Activated T-helper 9 cell treated with anti-CD3 and anti-CD28 coated beads, Interleukin-2, amount 50 U/mL, for 16 hours (primary cell): ENCODE data around the gene WDR59.

Source experiments
- DNase-seq: peaks from one replicate; pipeline ENCODE4 v3.0.0-alpha.2; 2020; ENCODE audit warnings: low read depth

The WDR59 gene

DNA sequence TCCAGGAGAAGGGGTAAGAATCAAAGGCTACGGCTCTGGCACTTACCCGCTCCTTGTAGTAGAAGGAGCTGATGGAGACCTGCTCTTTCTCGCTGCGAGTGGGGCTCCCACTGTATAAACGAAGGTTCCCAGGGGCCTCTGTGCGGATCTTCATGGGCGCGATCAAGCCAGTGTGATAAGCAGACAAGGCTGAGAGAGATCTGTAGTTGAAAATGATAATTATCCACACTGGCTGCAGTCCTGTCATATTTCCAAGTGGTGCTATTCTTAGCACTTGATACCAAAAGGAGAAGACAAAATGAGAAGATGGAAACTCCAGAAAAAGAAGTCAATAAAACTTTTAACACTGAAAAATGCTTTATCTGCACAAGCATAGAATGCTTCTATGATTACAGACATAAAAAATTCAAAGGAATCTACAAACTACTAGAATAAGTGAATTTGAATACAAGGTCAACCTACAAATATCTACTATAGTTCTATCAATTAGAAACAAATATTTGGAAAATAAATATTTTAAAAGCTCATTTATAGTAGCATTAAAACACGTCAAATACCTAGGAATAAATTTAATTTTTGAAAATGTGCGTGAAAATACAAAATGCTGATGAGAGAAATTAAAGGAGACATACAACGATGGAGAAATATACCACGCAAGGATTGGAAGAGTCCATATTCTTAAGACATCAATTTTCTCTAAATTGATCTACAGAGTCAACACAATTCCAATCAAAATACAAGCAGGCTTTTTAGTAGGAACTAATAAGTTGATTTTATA lies 80.8 kb downstream of the WDR59 start:
- DNase-seq = no peak

DNA sequence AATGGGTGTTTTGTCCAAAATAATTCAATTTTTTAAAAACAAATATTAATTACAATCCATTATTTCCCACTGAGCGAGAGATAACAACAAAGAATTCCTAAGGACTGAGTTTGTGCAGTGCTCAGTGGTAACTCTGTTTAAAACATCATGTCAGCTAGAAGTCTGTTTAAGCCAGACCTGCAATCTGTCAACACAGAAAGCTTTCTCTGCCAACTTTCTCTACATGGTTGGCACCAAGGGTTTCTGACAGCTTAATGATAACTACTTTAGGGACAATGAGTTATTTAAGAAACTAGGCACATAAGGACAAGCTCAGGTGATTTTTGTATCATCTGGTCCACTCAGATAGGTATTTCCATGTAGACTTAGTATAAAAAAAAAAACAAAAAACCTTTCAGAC lies 81.8 kb downstream of the WDR59 start:
- no peak for DNase-seq

- DNase-seq = no peak
These were observed 82.8 kb downstream of the WDR59 start for GRCh38 chr16:74902161-74902560.

DNA sequence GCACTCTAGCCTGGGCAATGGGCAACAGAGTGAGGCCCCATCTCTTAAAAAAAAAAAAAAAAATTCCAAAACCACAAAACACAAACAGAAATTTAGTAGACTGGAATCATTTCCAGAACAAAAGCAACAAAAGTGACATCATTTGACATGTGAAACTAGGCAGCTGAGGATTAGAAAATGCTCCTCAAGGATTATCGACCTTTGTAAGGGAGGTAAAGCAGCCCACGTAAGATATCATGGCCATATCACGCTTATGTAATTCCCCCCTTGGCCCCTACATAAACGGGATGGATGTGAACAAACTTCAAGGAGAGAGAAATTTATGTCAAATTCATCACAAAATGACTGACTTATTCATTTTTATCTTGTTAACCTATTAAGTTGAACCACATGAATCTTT lies 83.3 kb downstream of the WDR59 start:
- no peak for DNase-seq

GRCh38 chr16:74899816-74900215 lies 85.1 kb downstream of the WDR59 start:
- DNase-seq = no peak

DNA sequence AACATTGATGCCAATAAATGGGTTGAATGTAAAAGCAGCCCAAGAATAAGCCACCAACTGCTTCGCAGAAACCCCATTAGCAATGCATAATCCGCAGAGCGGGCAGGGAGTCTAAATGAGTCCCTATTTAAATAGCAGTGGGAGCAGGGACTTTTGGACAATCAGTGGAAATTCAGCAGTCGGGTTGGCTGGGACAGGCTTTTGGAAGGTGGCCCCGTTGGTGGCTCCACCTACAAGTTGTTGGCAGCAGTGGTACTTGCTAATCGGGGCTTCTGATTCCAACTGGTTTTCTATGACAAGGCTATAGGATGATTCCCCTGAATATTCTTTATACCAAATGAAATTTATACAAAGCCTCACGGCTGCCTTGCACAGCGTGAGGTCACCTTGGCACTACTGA lies 86.3 kb downstream of the WDR59 start:
- DNase-seq = no peak

- DNase-seq = no peak
These were observed 88.2 kb downstream of the WDR59 start for GRCh38 chr16:74896389-74897370.

GRCh38 chr16:74893541-74893940 lies 91.4 kb downstream of the WDR59 start:
- DNase-seq = no peak

GRCh38 chr16:74892574-74893461 lies 92.1 kb downstream of the WDR59 start:
- DNase-seq = no peak

DNA sequence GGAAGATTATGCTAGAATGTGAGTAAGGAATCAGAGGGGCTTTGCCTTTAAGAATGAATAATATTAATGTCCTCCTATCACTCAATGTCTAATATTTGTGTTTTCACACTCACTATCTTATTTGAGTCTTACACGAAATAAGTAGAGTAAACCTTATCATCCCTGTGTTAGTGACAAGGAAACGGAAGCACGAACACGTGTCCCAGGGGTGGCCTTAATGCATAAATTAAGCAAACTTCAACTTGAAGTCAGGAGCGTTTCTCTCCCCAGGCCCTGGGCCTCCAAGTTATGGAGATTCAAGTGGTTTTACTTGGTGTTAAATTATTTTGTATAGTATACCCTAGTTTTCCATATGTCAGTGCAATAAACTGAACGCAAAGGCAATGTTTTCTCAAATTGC lies 96.0 kb downstream of the WDR59 start:
- no peak for DNase-seq

DNA sequence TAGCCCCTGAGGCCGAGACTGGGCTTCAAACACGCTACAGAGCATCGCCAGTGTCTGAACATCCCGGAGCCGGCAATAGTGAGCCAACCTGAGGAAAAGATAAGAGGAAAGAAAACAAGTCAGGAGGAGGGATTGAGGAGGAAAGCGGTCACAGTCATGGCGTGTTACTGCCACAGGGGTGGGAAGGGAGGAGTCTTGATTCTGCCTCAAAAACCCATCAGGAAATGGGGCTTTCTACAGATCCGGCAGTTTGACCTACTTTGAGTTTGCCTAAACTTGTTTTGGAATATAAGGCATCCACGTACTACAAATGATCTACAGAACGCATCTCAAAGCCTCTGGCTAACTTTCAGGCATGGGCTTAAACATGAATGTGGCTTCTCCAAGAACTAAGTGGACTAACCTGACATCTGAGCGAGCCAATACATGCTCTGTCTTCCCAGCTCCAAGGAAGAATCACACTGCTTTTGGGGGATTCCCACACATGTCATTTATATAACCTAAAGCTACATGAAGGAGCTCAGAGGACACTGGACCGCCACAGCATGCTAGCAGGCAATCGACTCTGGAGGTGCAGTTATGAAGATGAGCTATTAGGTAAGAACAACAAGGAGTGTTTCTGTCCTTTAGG lies 96.6 kb downstream of the WDR59 start:
- peak; percentile 3 for DNase-seq

DNA sequence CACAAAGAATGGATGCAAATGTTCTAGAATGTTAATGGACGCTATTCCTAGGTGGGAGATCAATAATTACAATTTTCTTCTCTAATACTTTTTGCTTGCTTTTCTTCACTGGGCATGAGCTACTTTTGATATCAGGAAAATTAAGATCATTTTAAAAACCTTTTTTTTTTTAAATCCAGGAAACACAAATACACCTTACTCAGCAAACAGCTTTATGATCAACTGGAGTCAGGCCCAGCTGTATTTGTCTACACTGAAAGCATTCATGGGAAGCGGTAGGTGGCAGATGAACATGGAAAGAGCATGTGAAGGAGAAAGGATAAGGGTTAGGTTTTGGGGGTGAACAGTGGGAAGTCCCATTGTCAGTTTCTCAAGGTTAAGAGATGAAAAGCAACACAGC lies 97.8 kb downstream of the WDR59 start:
- DNase-seq = no peak

- DNase-seq = no peak
These were observed 107.2 kb downstream of the WDR59 start for GRCh38 chr16:74877706-74878105.

- no peak for DNase-seq
These were observed 109.9 kb downstream of the WDR59 start for GRCh38 chr16:74874912-74875546.

DNA sequence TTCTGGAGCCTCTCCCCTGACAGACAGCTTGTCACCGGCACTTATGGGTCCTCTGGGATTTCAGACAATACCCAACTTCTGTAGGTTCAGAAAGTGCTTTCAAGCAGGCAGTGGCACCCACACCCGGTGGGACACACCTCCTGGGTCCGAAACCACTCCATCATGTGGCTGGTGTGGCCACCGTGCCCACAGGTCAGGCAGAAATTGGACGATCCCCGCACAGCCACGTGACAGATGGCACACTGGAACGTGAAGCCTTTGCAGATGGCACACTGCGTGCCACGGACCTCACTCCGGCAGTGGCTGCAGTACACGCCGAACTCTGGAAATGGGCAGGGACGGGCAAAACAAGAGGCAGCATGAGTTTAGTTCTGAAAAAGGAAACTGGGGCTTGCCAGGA lies 110.8 kb downstream of the WDR59 start:
- no peak for DNase-seq

DNA sequence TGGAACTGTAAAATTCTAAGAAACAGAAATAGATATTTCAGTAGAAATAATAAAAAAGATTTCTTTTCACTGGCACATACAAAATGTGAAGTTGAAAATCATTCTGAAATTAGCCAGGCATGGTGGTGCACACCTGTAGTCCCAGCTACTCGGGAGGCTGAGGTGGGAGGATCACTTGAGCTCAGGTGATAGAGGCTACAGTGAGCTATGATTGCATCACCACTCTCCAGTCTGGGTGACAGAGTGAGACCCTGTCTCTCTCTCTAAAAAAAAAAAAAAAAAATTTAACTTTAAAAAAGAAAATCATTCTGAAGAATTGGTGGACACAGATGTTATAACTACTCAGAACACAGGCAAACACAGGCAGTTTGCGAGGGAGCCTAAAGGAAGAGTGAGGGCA lies 112.6 kb downstream of the WDR59 start:
- DNase-seq = no peak

DNA sequence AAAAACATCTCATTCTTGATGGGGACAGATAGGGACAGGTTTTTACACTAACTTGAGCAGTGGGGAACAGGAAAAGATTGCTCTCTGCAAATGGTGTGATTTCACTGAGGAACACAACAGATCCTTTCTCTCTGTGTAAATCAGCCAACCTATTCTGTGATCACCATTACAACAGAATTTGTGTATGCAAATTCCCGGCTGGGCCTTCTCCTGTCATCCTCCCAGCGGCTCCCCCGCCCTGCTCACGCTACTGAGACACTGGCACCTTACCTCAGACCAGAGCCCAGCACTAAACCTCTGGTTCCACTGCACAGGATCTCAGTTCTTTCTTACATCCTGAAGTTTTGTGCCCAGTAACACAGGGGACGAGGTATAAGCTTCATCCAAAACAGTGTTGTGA lies 113.3 kb downstream of the WDR59 start:
- no peak for DNase-seq

DNA sequence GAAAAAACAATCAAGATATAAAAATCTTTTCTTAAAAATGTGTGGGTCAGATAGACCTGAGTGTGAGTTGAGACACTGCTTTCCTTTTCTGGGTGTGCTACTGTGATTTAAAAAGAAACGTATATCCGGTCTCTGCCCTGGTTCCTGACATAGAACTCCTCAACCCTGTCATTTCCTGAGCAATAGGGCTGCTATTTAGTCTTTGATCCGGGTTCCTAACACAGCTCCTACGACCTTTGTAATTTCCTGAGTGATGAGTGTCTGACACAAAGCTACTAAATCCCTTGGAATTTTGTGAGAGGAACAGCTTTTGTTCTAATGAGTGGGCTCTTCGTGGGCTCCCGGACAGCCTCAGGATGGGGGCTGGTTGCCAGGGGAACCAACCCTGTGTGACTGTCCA lies 116.4 kb downstream of the WDR59 start:
- DNase-seq = no peak

- DNase-seq = no peak
These were observed 116.9 kb downstream of the WDR59 start for GRCh38 chr16:74868035-74868434.

DNA sequence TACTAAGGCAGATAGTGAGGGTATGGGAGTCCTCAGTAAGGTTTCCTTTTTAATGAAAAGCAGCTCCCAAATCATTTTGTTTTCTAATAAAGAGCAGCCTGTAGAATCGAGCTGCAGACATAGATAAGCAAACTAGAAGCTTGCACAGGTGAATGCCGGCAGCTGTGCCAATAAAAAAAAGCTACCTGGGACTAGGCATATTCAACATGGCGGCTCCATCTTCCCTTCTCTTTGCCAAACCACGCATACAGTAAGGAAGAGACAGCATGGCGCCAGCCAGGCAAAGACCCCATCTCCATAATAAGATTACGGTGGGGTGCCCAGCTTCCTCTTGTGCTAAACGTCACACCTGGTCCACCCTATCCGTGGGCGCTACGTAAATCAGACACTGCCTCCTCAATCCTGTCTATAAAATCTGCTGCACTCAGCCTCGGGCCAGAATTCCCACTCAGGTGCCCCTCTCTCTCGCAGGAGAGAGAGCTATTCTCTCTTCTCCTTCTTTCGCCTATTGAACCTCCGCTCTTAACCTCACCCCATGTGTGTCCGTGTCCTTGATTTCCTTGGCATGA lies 117.6 kb downstream of the WDR59 start:
- no peak for DNase-seq
